ENCODE measurements around the gene OBSCN. TPM values are rescaled to one million over a fixed set of nuclear protein-coding genes. Genes with fewer than 3 reads are reported as not detected.

OBSCN gene
- total and polyA plus RNA-seq, 10 of the 15 experiments (the other 5 are each of a cell fraction or from before 2014, with no cell fraction given), result 0.01 to 0.36 (median 0.08) TPM; not detected in 2

DNA sequence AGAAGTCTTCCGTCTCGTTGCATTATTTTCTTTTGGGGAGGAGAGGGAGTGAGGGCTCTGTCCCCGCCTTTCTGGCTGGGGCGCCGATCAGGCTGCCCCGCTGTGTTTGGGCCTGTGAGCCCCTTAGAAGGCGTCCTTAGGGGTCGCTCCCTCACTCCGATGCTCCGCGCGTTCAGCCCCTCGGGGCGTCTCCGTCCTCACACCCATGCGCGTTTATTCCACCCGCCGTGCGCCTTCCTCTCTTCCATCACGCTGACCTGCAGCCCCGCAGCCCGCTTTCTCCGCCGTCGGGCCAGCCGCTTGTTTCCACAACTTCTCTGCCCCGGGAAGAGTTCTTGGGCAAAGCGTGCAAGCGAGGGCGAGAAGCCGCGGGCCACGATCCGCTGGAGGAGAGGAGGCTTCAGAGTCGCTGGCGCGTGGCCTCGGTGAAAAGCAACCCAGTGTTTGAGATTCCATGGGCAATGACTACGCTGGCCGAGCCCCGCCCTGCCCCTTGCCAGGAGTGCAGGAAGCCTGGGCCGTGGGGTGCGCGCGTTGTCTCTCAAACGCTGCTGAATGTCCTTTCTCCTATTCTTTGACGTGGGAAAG, 171.1 kb downstream of the OBSCN start (continued):
- TF ChIP-seq RELA (IDR thresholded peaks at IDR 0.05; ENCODE audit: borderline replicate concordance, partially characterized antibody), result no peak

DNA sequence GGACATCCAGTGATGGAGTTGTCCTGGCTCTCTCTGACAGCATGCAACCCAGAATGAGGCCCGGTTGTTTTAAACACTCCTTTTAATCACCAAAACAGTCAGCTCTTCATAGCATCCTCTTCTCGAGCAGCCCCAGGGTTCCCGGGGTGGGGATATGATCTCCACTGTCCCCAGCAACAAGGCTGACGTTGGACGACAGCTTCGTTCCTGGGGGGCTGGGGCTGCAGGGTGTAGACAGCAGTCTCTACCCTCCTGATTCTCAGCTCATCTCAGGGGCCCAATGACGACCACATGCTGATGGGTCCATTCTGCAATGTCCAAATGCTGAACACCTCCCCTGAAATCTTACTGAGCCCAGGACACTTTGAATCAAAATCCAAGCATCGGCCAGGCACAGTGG, 171.8 kb downstream of the OBSCN start:
- H2AFZ ChIP-seq (ENCODE audit: control insufficient read depth, low read depth, low read length), result no peak overlapping the region
- intact Hi-C loops (cut with micrococcal nuclease; ENCODE audit: unreplicated experiment), result no loop called here

More for the DNA sequence above, 171.8 kb downstream of the OBSCN start:
- no TSS peak for BruUV-seq (replicated peaks)
- no peak for FAIRE-seq
- ChIA-PET SMC1A (ENCODE audit: uncharacterized antibody, unreplicated experiment) (no interaction called here), CTCF (no interaction called here), RAD21 (ENCODE audit: unreplicated experiment) (no interaction called here), POLR2A (no interaction called here)
- Histone ChIP-seq H3K4me1 (ENCODE audit: control insufficient read depth, insufficient read depth, low read length) (no peaks in the 10 kb centered on the region), H3K79me2 (ENCODE audit: control insufficient read depth, insufficient read depth, low read length) (no peaks in the 10 kb centered on the region), H3K9me3 (replicated peaks; ENCODE audit: control insufficient read depth, insufficient read depth, low read length) (no peaks in the 10 kb centered on the region; the same call in 2 of the 3 replicates), H3K27me3 (replicated peaks in 1 of 2; ENCODE audit: control insufficient read depth in 2 of 2, insufficient read depth in 2 of 2, low read length in 1 of 2) (peaks cover 0 to 5% of the 10 kb centered on the region in 2 experiments; a peak in 3 of 4 replicates), H3K9ac (ENCODE audit: control insufficient read depth, insufficient read depth, low read length) (no peak overlapping the region), H3K27ac (ENCODE audit: control insufficient read depth, insufficient read depth) (no peak overlapping the region), H4K20me1 (ENCODE audit: control insufficient read depth, insufficient read depth) (no peaks in the 10 kb centered on the region), H3K4me3 (no peak overlapping the region), H3K36me3 (ENCODE audit: control insufficient read depth in 2 of 2, insufficient read depth in 2 of 2, low read length in 1 of 2) (no peaks in the 10 kb centered on the region), H3K4me2 (ENCODE audit: control insufficient read depth, insufficient read depth) (no peak overlapping the region)
- no peak for DNase-seq (ENCODE audit: low read depth, low spot score)
- TF ChIP-seq HDAC6 (IDR thresholded peaks at IDR 0.05; ENCODE audit: unreplicated experiment) (no peak), ZNF622 (IDR thresholded peaks at IDR 0.05) (no peak), RCOR1 (conservative IDR thresholded peaks at IDR 0.05; ENCODE audit: low read depth, low read length) (no peak), NFXL1 (IDR thresholded peaks at IDR 0.05; ENCODE audit: borderline replicate concordance) (no peak), SMAD5 (IDR thresholded peaks at IDR 0.05; ENCODE audit: low read depth) (no peak), SREBF2 (IDR thresholded peaks at IDR 0.05; ENCODE audit: low read length) (no peak), POLR2A (IDR thresholded peaks at IDR 0.05; ENCODE audit: low read depth, low read length) (no peak), KLF5 (IDR thresholded peaks at IDR 0.05; ENCODE audit: partially characterized antibody) (no peak), BRCA1 (IDR thresholded peaks at IDR 0.05; ENCODE audit: low read depth, low read length) (no peak), RAD21 (IDR thresholded peaks at IDR 0.05; ENCODE audit: insufficient read depth, low read depth, low read length) (no peak), ZNF274 (IDR thresholded peaks at IDR 0.05; ENCODE audit: insufficient read depth, insufficient read length) (no peak), NBN (IDR thresholded peaks at IDR 0.05) (no peak)
- TF ChIP-seq, protein P1, sequence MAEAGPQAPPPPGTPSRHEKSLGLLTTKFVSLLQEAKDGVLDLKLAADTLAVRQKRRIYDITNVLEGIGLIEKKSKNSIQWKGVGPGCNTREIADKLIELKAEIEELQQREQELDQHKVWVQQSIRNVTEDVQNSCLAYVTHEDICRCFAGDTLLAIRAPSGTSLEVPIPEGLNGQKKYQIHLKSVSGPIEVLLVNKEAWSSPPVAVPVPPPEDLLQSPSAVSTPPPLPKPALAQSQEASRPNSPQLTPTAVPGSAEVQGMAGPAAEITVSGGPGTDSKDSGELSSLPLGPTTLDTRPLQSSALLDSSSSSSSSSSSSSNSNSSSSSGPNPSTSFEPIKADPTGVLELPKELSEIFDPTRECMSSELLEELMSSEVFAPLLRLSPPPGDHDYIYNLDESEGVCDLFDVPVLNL (IDR thresholded peaks at IDR 0.05; ENCODE audit: low read depth, low read length), result no peak
- TF ChIP-seq, protein P2, sequence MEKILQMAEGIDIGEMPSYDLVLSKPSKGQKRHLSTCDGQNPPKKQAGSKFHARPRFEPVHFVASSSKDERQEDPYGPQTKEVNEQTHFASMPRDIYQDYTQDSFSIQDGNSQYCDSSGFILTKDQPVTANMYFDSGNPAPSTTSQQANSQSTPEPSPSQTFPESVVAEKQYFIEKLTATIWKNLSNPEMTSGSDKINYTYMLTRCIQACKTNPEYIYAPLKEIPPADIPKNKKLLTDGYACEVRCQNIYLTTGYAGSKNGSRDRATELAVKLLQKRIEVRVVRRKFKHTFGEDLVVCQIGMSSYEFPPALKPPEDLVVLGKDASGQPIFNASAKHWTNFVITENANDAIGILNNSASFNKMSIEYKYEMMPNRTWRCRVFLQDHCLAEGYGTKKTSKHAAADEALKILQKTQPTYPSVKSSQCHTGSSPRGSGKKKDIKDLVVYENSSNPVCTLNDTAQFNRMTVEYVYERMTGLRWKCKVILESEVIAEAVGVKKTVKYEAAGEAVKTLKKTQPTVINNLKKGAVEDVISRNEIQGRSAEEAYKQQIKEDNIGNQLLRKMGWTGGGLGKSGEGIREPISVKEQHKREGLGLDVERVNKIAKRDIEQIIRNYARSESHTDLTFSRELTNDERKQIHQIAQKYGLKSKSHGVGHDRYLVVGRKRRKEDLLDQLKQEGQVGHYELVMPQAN (conservative IDR thresholded peaks at IDR 0.05), result no peak
- TF ChIP-seq, protein P3, sequence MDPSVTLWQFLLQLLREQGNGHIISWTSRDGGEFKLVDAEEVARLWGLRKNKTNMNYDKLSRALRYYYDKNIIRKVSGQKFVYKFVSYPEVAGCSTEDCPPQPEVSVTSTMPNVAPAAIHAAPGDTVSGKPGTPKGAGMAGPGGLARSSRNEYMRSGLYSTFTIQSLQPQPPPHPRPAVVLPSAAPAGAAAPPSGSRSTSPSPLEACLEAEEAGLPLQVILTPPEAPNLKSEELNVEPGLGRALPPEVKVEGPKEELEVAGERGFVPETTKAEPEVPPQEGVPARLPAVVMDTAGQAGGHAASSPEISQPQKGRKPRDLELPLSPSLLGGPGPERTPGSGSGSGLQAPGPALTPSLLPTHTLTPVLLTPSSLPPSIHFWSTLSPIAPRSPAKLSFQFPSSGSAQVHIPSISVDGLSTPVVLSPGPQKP (IDR thresholded peaks at IDR 0.05; ENCODE audit: low read depth, low read length), result no peak
- TF ChIP-seq, protein P4, sequence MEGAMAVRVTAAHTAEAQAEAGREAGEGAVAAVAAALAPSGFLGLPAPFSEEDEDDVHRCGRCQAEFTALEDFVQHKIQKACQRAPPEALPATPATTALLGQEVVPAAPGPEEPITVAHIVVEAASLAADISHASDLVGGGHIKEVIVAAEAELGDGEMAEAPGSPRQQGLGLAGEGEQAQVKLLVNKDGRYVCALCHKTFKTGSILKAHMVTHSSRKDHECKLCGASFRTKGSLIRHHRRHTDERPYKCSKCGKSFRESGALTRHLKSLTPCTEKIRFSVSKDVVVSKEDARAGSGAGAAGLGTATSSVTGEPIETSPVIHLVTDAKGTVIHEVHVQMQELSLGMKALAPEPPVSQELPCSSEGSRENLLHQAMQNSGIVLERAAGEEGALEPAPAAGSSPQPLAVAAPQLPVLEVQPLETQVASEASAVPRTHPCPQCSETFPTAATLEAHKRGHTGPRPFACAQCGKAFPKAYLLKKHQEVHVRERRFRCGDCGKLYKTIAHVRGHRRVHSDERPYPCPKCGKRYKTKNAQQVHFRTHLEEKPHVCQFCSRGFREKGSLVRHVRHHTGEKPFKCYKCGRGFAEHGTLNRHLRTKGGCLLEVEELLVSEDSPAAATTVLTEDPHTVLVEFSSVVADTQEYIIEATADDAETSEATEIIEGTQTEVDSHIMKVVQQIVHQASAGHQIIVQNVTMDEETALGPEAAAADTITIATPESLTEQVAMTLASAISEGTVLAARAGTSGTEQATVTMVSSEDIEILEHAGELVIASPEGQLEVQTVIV (IDR thresholded peaks at IDR 0.05; ENCODE audit: borderline replicate concordance, partially characterized antibody), result no peak
- ATAC-seq, result no peak
- in situ Hi-C loops (cut with MboI), result no loop called here
- 56% methylated on average over 8 of the region's 8 CpGs for WGBS (ENCODE audit: insufficient coverage, insufficient replicate concordance, low lambda C conversion rate, missing lambda C conversion rate)
